Upper lobe of left lung (tissue), 6 donors: ENCODE measurements around the gene PKNOX2. TPM values are rescaled to one million over a fixed set of nuclear protein-coding genes. Genes with fewer than 3 reads are reported as not detected.

Source experiments
- ATAC-seq, 2 donors: fragments of 200-7000 bp; cut with Tn5 transposase; one replicate each; pipeline ENCODE4 v1.9.1; 2022; ENCODE audit warnings: mild to moderate bottlenecking in 2 of 2, moderate library complexity in 2 of 2; ENCODE audit not compliant: low FRiP score in 2 of 2
- DNase-seq, 2 donors: peaks; one replicate each; pipeline ENCODE4 v3.0.0-alpha.2; 2019 to 2020
- H3K27ac ChIP-seq, 4 donors: fragments of 200-600 bp; sonication (generic); one replicate each; pipeline ENCODE4 v1.5.1; 2016 to 2019
- H3K27me3 ChIP-seq, 4 donors: fragments of 200-600 bp; sonication (generic); one replicate each; pipeline ENCODE4 v1.5.1; 2017 to 2019
- H3K36me3 ChIP-seq, 4 donors: fragments of 200-600 bp; sonication (generic); one replicate each; pipeline ENCODE4 v1.5.1; 2016 to 2019
- H3K4me1 ChIP-seq, 4 donors: fragments of 200-600 bp; sonication (generic); one replicate each; pipeline ENCODE4 v1.5.1; 2018 to 2019
- H3K4me3 ChIP-seq, 4 donors: fragments of 200-600 bp; sonication (generic); one replicate each; pipeline ENCODE4 v1.5.1; 2017 to 2019; ENCODE audit warnings: mild to moderate bottlenecking in 2 of 4, moderate library complexity in 1 of 4
- H3K9me3 ChIP-seq, 4 donors: fragments of 200-600 bp; sonication (generic); one replicate each; pipeline ENCODE4 v1.5.1; 2018 to 2019
- CTCF ChIP-seq, 6 experiments: fragments of 450-650 bp in 4 of 6; fragments of 200-600 bp in 2 of 6; sonication (generic) in 2 of 6; IDR thresholded peaks; one replicate each; pipeline ENCODE4 v1.5.1; 2016 to 2019; ENCODE audit warnings: antibody characterized with exemption in 6 of 6
- EP300 ChIP-seq, 4 donors: sonication (generic); formaldehyde crosslinking; IDR thresholded peaks; one replicate each; pipeline ENCODE4 v1.5.1; 2017; ENCODE audit warnings: antibody characterized with exemption in 4 of 4, control low read depth in 2 of 4
- POLR2A ChIP-seq, 4 donors: fragments of 450-650 bp; IDR thresholded peaks; one replicate each; pipeline ENCODE4 v1.5.1; 2016 to 2017; ENCODE audit warnings: antibody characterized with exemption in 4 of 4, mild to moderate bottlenecking in 2 of 4
- POLR2AphosphoS5 ChIP-seq, 2 donors: sonication (generic); formaldehyde crosslinking; IDR thresholded peaks; one replicate each; pipeline ENCODE4 v1.5.1; 2017; ENCODE audit warnings: antibody characterized with exemption in 2 of 2
- whole genome bisulfite sequencing, 2 donors: methylation state at CpG; one replicate each; pipeline ENCODE4 v1.1.5; 2017 to 2018; 5-methylcytosine and 5-hydroxymethylcytosine counted together
- total RNA-seq, 6 donors: library from RNA; depleted of rRNA in 4 of 6; stranded (reverse); fragments of >200 nt in 4 of 6; gene quantifications; one replicate each; pipeline versions ENCODE4 v1.1.0 to v1.2.1, GENCODE V29; 2016 to 2021
- donor health status: DM: no; HTN: no; CAD: no; lungs with moderate emphysema.
- donor health status: DM: no; HTN: yes; CAD: no; lungs with severe emphysema.

PKNOX2 gene
- total RNA-seq, 6 donors from 2014 or later, result 2.9 to 15.5 (median 8.4) TPM

GRCh38 chr11:125258291-125259032 is 93.9 kb downstream of the PKNOX2 start:
- WGBS, 2 donors, result 82 to 85% methylated on average over 6 to 8 of the region's 8 CpGs

GRCh38 chr11:125261588-125261987 is 97.0 kb downstream of the PKNOX2 start:
- Histone ChIP-seq H3K27me3 (peaks cover 0 to 7% (median 3%) of the 10 kb centered on the region in 4 donors), H3K4me3 (no peak overlapping the region), H3K27ac (peak overlapping the region; percentile 53 to 67 (median 60)), H3K9me3 (no peaks in the 10 kb centered on the region), H3K36me3 (no peaks in the 10 kb centered on the region), H3K4me1 (peaks cover 6 to 23% (median 11%) of the 10 kb centered on the region in 4 donors)
- DNase-seq (no peak), ATAC-seq (no peak)
- WGBS, 2 donors, result 77 to 83% methylated on average over 4 of the region's 4 CpGs
- TF ChIP-seq POLR2AphosphoS5 (IDR thresholded peaks at IDR 0.05) (no peak), CTCF (IDR thresholded peaks at IDR 0.05) (no peak), EP300 (IDR thresholded peaks at IDR 0.05) (no peak), POLR2A (IDR thresholded peaks at IDR 0.05) (no peak)

More at GRCh38 chr11:125258291-125259032, 93.9 kb downstream of the PKNOX2 start:
- Histone ChIP-seq H3K36me3 (no peaks in the 10 kb centered on the region), H3K4me1 (peaks cover 6 to 26% (median 15%) of the 10 kb centered on the region in 4 donors), H3K27ac (peak overlapping the region in 1 of 4 donors; percentile 31), H3K9me3 (no peaks in the 10 kb centered on the region), H3K4me3 (no peak overlapping the region), H3K27me3 (peaks cover 0 to 4% (median 2%) of the 10 kb centered on the region in 4 donors)
- DNase-seq (no peak), ATAC-seq (no peak)
- TF ChIP-seq POLR2AphosphoS5 (IDR thresholded peaks at IDR 0.05) (no peak), POLR2A (IDR thresholded peaks at IDR 0.05) (no peak), CTCF (IDR thresholded peaks at IDR 0.05) (no peak), EP300 (IDR thresholded peaks at IDR 0.05) (no peak)

- Histone ChIP-seq H3K4me1 (peaks cover 6 to 23% (median 11%) of the 10 kb centered on the region in 4 donors), H3K36me3 (no peaks in the 10 kb centered on the region), H3K27ac (peak overlapping the region; percentile 53 to 67 (median 60)), H3K27me3 (peaks cover 0 to 7% (median 3%) of the 10 kb centered on the region in 4 donors), H3K4me3 (no peak overlapping the region), H3K9me3 (no peaks in the 10 kb centered on the region)
- no peak for TF ChIP-seq CTCF (IDR thresholded peaks at IDR 0.05)
- no peak for TF ChIP-seq POLR2AphosphoS5 (IDR thresholded peaks at IDR 0.05)
- TF ChIP-seq POLR2A (IDR thresholded peaks at IDR 0.05), result no peak
- TF ChIP-seq EP300 (IDR thresholded peaks at IDR 0.05), result no peak
- no peak for ATAC-seq
- DNase-seq, result no peak
- WGBS, 2 donors, result 49 to 51% methylated on average over 20 of the region's 20 CpGs
Measured at GRCh38 chr11:125262194-125262829, 97.8 kb downstream of the PKNOX2 start.

GRCh38 chr11:125262830-125263218 is 98.3 kb downstream of the PKNOX2 start:
- DNase-seq (no peak), ATAC-seq (peak in 1 of 2 donors; percentile 40)
- Histone ChIP-seq H3K9me3 (no peaks in the 10 kb centered on the region), H3K27me3 (peaks cover 0 to 7% (median 3%) of the 10 kb centered on the region in 4 donors), H3K36me3 (no peaks in the 10 kb centered on the region), H3K4me3 (no peak overlapping the region), H3K27ac (peak overlapping the region; percentile 53 to 67 (median 60)), H3K4me1 (peaks cover 6 to 23% (median 11%) of the 10 kb centered on the region in 4 donors)
- WGBS, 2 donors, result 13 to 15% methylated on average over 9 to 10 of the region's 10 CpGs
- no peak for TF ChIP-seq POLR2AphosphoS5 (IDR thresholded peaks at IDR 0.05)
- TF ChIP-seq POLR2A (IDR thresholded peaks at IDR 0.05), result no peak
- no peak for TF ChIP-seq CTCF (IDR thresholded peaks at IDR 0.05)
- TF ChIP-seq EP300 (IDR thresholded peaks at IDR 0.05), result no peak
